Caco-2 (cell line): ENCODE results near the gene SREBF1. TPM values are rescaled to one million over a fixed set of nuclear protein-coding genes. Genes with fewer than 3 reads are reported as not detected.

Experiments used
- BruUV-seq: library from RNA; stranded (reverse); fragments of 400-500 nt; replicated peaks from 2 replicates; lab custom pipeline; 2021; lab: Mats Ljungman, UMichigan
- CTCF ChIA-PET: fragments of 300-600 bp; sonication (Branson Sonifier 250); formaldehyde crosslinking; loops from one replicate; lab custom pipeline; 2022; ENCODE audit warnings: antibody characterized with exemption; lab: Charles Lee
- POLR2A ChIA-PET: fragments of 300-600 bp; sonication (Branson Sonifier 250); formaldehyde crosslinking; loops from one replicate; lab custom pipeline; 2022; ENCODE audit warnings: antibody characterized with exemption; lab: Charles Lee
- DNase-seq, 2 experiments: peaks; one replicate each; pipeline versions ENCODE4 v3.0.0 to v3.0.0-alpha.2; 2020 to 2022
- H3K27me3 ChIP-seq: replicated peaks from 2 replicates; pipeline ENCODE4 v1.6.0; 2011; ENCODE audit warnings: low read length; ENCODE audit not compliant: control insufficient read depth, insufficient read depth
- H3K36me3 ChIP-seq: 2 replicates; pipeline ENCODE4 v1.5.1; 2011; ENCODE audit warnings: low read length; ENCODE audit not compliant: control insufficient read depth, insufficient read depth
- H3K4me1 ChIP-seq: fragments of 250-450 bp; sonication (Bioruptor Pico); 2 replicates; pipeline ENCODE4 v1.5.1; 2020; ENCODE audit warnings: mild to moderate bottlenecking
- H3K4me3 ChIP-seq: 2 replicates; pipeline ENCODE4 v1.5.1; 2011; ENCODE audit warnings: low read depth, mild to moderate bottlenecking, control low read depth, low read length
- H3K9me3 ChIP-seq: fragments of 250-450 bp; sonication (Bioruptor Pico); 2 replicates; pipeline ENCODE4 v1.5.1; 2020; ENCODE audit warnings: mild to moderate bottlenecking, moderate library complexity
- H3K27ac Mint-ChIP-seq: one replicate; pipeline ENCODE4 v1.8.0; 2022; ENCODE audit warnings: mixed read lengths; ENCODE audit not compliant: unreplicated experiment
- H3K27me3 Mint-ChIP-seq: one replicate; pipeline ENCODE4 v1.8.0; 2022; ENCODE audit warnings: mixed read lengths; ENCODE audit not compliant: insufficient read depth, unreplicated experiment
- H3K36me3 Mint-ChIP-seq: one replicate; pipeline ENCODE4 v1.8.0; 2022; ENCODE audit warnings: mild to moderate bottlenecking, mixed read lengths; ENCODE audit not compliant: insufficient read depth, unreplicated experiment
- H3K4me1 Mint-ChIP-seq: one replicate; pipeline ENCODE4 v1.8.0; 2022; ENCODE audit warnings: low read depth, mixed read lengths; ENCODE audit not compliant: unreplicated experiment
- H3K4me3 Mint-ChIP-seq: one replicate; pipeline ENCODE4 v1.8.0; 2022; ENCODE audit warnings: mild to moderate bottlenecking, moderate library complexity, mixed read lengths; ENCODE audit not compliant: unreplicated experiment
- H3K9me3 Mint-ChIP-seq: one replicate; pipeline ENCODE4 v1.8.0; 2022; ENCODE audit warnings: mixed read lengths; ENCODE audit not compliant: unreplicated experiment
- CTCF ChIP-seq, 2 experiments: fragments of 200-600 bp in 1 of 2; IDR thresholded peaks; 1 replicate in 1 of 2; 2 replicates in 1 of 2; pipeline versions ENCODE4 v1.5.1 to v1.8.0; 2011 to 2022; ENCODE audit warnings: antibody characterized with exemption in 1 of 2, control low read depth in 1 of 2, inconsistent platforms in 1 of 2, low read depth in 1 of 2, low read length in 1 of 2, mild to moderate bottlenecking in 1 of 2, moderate library complexity in 1 of 2; ENCODE audit not compliant: insufficient read depth in 1 of 2, severe bottlenecking in 1 of 2, unreplicated experiment in 1 of 2
- intact Hi-C: fragments of 100-400 bp; cut with micrococcal nuclease; formaldehyde crosslinking; loops from one replicate; pipeline ENCODE4 v1.10.0; 2022; ENCODE audit not compliant: unreplicated experiment
- total RNA-seq: library from RNA; stranded (reverse); gene quantifications from 2 replicates; pipeline ENCODE4 v1.2.3, GENCODE V29; 2022

Gene SREBF1
- total RNA-seq, 1 experiment from 2014 or later: 118 TPM

- POLR2A ChIA-PET: no interaction called here
- H3K9me3 ChIP-seq: no peaks in the 10 kb centered on the region
These were observed 30.1 kb upstream of the SREBF1 start for GRCh38 chr17:17866897-17867296.

GRCh38 chr17:17866425-17866824 is 29.6 kb upstream of the SREBF1 start:
- intact Hi-C loops: no loop called here
- Mint-ChIP-seq H3K27ac (no peak overlapping the region), H3K4me1 (no peaks in the 10 kb centered on the region), H3K36me3 (peaks cover 6% of the 10 kb centered on the region), H3K9me3 (no peaks in the 10 kb centered on the region), H3K27me3 (no peaks in the 10 kb centered on the region), H3K4me3 (no peak overlapping the region)
- no peak for TF ChIP-seq CTCF (IDR thresholded peaks at IDR 0.05; ENCODE audit: insufficient read depth in 1 of 2, low read depth in 1 of 2, low read length in 1 of 2, severe bottlenecking in 1 of 2, unreplicated experiment in 1 of 2)
- no peak for DNase-seq
- Histone ChIP-seq H3K4me1 (peaks cover 4% of the 10 kb centered on the region; the same call in 1 of the 2 replicates), H3K9me3 (no peaks in the 10 kb centered on the region), H3K36me3 (no peaks in the 10 kb centered on the region; the same call in 1 of the 2 replicates), H3K27me3 (no peaks in the 10 kb centered on the region), H3K4me3 (no peak overlapping the region)
- BruUV-seq: no TSS peak
- POLR2A ChIA-PET: no interaction called here
- CTCF ChIA-PET: interaction anchor here (0.8 kb wide), 1 partner anchor 175 kb away, joined by 4 read pairs; no protein-coding TSS in a partner anchor

More at GRCh38 chr17:17866897-17867296, 30.1 kb upstream of the SREBF1 start:
- Mint-ChIP-seq H3K27ac (no peak overlapping the region), H3K4me3 (no peak overlapping the region), H3K4me1 (no peaks in the 10 kb centered on the region), H3K36me3 (peaks cover 6% of the 10 kb centered on the region), H3K9me3 (no peaks in the 10 kb centered on the region), H3K27me3 (no peaks in the 10 kb centered on the region)
- no peak for TF ChIP-seq CTCF (IDR thresholded peaks at IDR 0.05; ENCODE audit: insufficient read depth in 1 of 2, low read depth in 1 of 2, low read length in 1 of 2, severe bottlenecking in 1 of 2, unreplicated experiment in 1 of 2)
- DNase-seq: no peak
- H3K27me3 ChIP-seq: no peaks in the 10 kb centered on the region
- no TSS peak for BruUV-seq
- H3K4me3 ChIP-seq: no peak overlapping the region
- intact Hi-C loops: no loop called here
- H3K36me3 ChIP-seq: no peaks in the 10 kb centered on the region; the same call in 1 of the 2 replicates
- CTCF ChIA-PET: interaction anchor here (0.8 kb wide), 1 partner anchor 175 kb away, joined by 4 read pairs; no protein-coding TSS in a partner anchor
- H3K4me1 ChIP-seq: peaks cover 4% of the 10 kb centered on the region; the same call in 1 of the 2 replicates

GRCh38 chr17:17865035-17865434 is 28.2 kb upstream of the SREBF1 start:
- ChIA-PET POLR2A (no interaction called here), CTCF (interaction anchor here (0.5 kb wide), 1 partner anchor 33 kb away, joined by 4 read pairs; no protein-coding TSS in a partner anchor)
- H3K27me3 ChIP-seq: no peaks in the 10 kb centered on the region
- Mint-ChIP-seq H3K36me3 (peaks cover 6% of the 10 kb centered on the region), H3K4me1 (no peaks in the 10 kb centered on the region), H3K27ac (no peak overlapping the region), H3K9me3 (no peaks in the 10 kb centered on the region), H3K27me3 (no peaks in the 10 kb centered on the region), H3K4me3 (no peak overlapping the region)
- no peaks in the 10 kb centered on the region for H3K9me3 ChIP-seq
- DNase-seq: no peak
- H3K4me3 ChIP-seq: no peak overlapping the region
- intact Hi-C loops: no loop called here
- H3K36me3 ChIP-seq: no peaks in the 10 kb centered on the region; the same call in 1 of the 2 replicates
- TF ChIP-seq CTCF (IDR thresholded peaks at IDR 0.05; ENCODE audit: insufficient read depth in 1 of 2, low read depth in 1 of 2, low read length in 1 of 2, severe bottlenecking in 1 of 2, unreplicated experiment in 1 of 2): no peak
- peaks cover 4% of the 10 kb centered on the region; the same call in 1 of the 2 replicates for H3K4me1 ChIP-seq
- BruUV-seq: no TSS peak
